Endothelial cell of umbilical vein (primary cell): Measurements from ENCODE around the gene PCID2. TPM values are rescaled to one million over a fixed set of nuclear protein-coding genes. Genes with fewer than 3 reads are reported as not detected.

ENCODE experiments used
- BruUV-seq: library from RNA; stranded (reverse); fragments of 400-500 nt; replicated peaks from 2 replicates; lab custom pipeline; 2021; lab: Mats Ljungman, UMichigan
- CTCF ChIA-PET: fragments of 300-600, 350-600 bp; sonication (Branson Sonifier 250); formaldehyde crosslinking; loops from one replicate; lab custom pipeline; 2021; ENCODE audit warnings: antibody characterized with exemption, inconsistent platforms; lab: Charles Lee
- POLR2A ChIA-PET: fragments of 300-600, 350-600 bp; sonication (Branson Sonifier 250); formaldehyde crosslinking; loops from one replicate; lab custom pipeline; 2021; ENCODE audit warnings: antibody characterized with exemption, inconsistent platforms; lab: Charles Lee
- DNase-seq: peaks from one replicate; pipeline ENCODE4 v3.0.0-alpha.2; 2011; ENCODE audit warnings: low read depth, low spot score
- FAIRE-seq: peaks from 2 replicates; lab custom pipeline; 2011; peaks lifted over from hg19 to GRCh38; lab: Jason Lieb, UNC
- H2AFZ ChIP-seq: 2 replicates; pipeline ENCODE4 v1.6.0; 2012; ENCODE audit warnings: low read depth, low read length, control low read depth, inconsistent platforms
- H3K27ac ChIP-seq: 2 replicates; pipeline ENCODE4 v1.5.1; 2011; ENCODE audit warnings: low read depth, mild to moderate bottlenecking, control low read depth, low read length, moderate library complexity; ENCODE audit not compliant: insufficient read depth
- H3K27me3 ChIP-seq, 2 experiments: 2 replicates each; pipeline versions ENCODE4 v1.6.0 to v1.6.1; 2011; ENCODE audit warnings: low read length in 2 of 2, mixed read lengths in 1 of 2; ENCODE audit not compliant: control insufficient read depth in 2 of 2, insufficient read depth in 2 of 2
- H3K36me3 ChIP-seq, 2 experiments: 2 replicates in 1 of 2; 3 replicates in 1 of 2; pipeline ENCODE4 v1.5.1; 2011; ENCODE audit warnings: low read length in 2 of 2, mild to moderate bottlenecking in 1 of 2, moderate library complexity in 1 of 2; ENCODE audit not compliant: control insufficient read depth in 2 of 2, insufficient read depth in 2 of 2; ENCODE audit errors: extremely low read depth in 1 of 2
- H3K4me1 ChIP-seq: 3 replicates; pipeline ENCODE4 v1.5.1; 2011; ENCODE audit warnings: mild to moderate bottlenecking, low read length; ENCODE audit not compliant: control insufficient read depth, insufficient read depth; ENCODE audit errors: extremely low read depth
- H3K4me2 ChIP-seq: 2 replicates; pipeline ENCODE4 v1.6.1; 2011; ENCODE audit warnings: low read length, control low read depth, mixed read lengths; ENCODE audit not compliant: insufficient read depth
- H3K4me3 ChIP-seq, 3 experiments: fragments of 200-600 bp in 1 of 3; sonication (generic), shearing (Covaris generic) in 1 of 3; replicated peaks in 1 of 3; 2 replicates each; pipeline ENCODE4 v1.5.1; 2011 to 2016; ENCODE audit warnings: control low read depth in 3 of 3, low read length in 3 of 3, mild to moderate bottlenecking in 2 of 3, inconsistent platforms in 1 of 3, low read depth in 1 of 3, moderate library complexity in 1 of 3; ENCODE audit not compliant: insufficient read depth in 1 of 3
- H3K79me2 ChIP-seq: 2 replicates; pipeline ENCODE4 v1.6.0; 2012; ENCODE audit warnings: low read length, inconsistent platforms; ENCODE audit not compliant: control insufficient read depth, insufficient read depth
- H3K9ac ChIP-seq: replicated peaks from 2 replicates; pipeline ENCODE3; 2011; ENCODE audit warnings: low read length, control low read depth; ENCODE audit not compliant: insufficient read depth; ENCODE audit errors: extremely low read depth
- H3K9me1 ChIP-seq: replicated peaks from 3 replicates; pipeline ENCODE4 v1.6.0; 2011; ENCODE audit warnings: mild to moderate bottlenecking, low read length; ENCODE audit not compliant: control insufficient read depth, insufficient read depth; ENCODE audit errors: extremely low read depth
- H3K9me3 ChIP-seq: replicated peaks from 2 replicates; pipeline ENCODE4 v1.5.1; 2012; ENCODE audit warnings: low read length, inconsistent platforms; ENCODE audit not compliant: control insufficient read depth, insufficient read depth
- H4K20me1 ChIP-seq: replicated peaks from 2 replicates; pipeline ENCODE3; 2011; ENCODE audit warnings: mild to moderate bottlenecking, low read length; ENCODE audit not compliant: control insufficient read depth, insufficient read depth; ENCODE audit errors: extremely low read depth
- EZH2 ChIP-seq: IDR thresholded peaks from 2 replicates; pipeline ENCODE4 v1.6.1; 2012; ENCODE audit warnings: borderline replicate concordance, low read depth, mild to moderate bottlenecking, moderate library complexity, low read length, inconsistent platforms; ENCODE audit not compliant: severe bottlenecking
- FOS ChIP-seq: IDR thresholded peaks from 2 replicates; pipeline ENCODE4 v1.6.1; 2011; ENCODE audit warnings: mild to moderate bottlenecking, low read length, moderate library complexity, borderline replicate concordance; ENCODE audit not compliant: insufficient read depth
- GATA2 ChIP-seq: IDR thresholded peaks from 2 replicates; pipeline ENCODE4 v1.7.0; 2011; ENCODE audit warnings: low read depth, mild to moderate bottlenecking, moderate library complexity, mixed read lengths, low read length; ENCODE audit not compliant: insufficient read length, insufficient read depth
- JUN ChIP-seq: IDR thresholded peaks from 2 replicates; pipeline ENCODE4 v1.6.1; 2011; ENCODE audit warnings: borderline replicate concordance, low read depth; ENCODE audit not compliant: insufficient read length, insufficient read depth
- MYC ChIP-seq: IDR thresholded peaks from one replicate; pipeline ENCODE4 v1.6.1; 2011; ENCODE audit warnings: mild to moderate bottlenecking, low read depth, low read length
- POLR2A ChIP-seq: IDR thresholded peaks from 2 replicates; pipeline ENCODE4 v1.6.1; 2012; ENCODE audit warnings: low read depth, mild to moderate bottlenecking, control low read depth, low read length
- POLR2AphosphoS5 ChIP-seq: IDR thresholded peaks from 2 replicates; pipeline ENCODE4 v1.6.1; 2012; ENCODE audit warnings: low read depth, mild to moderate bottlenecking, control low read depth, low read length, moderate library complexity; ENCODE audit not compliant: insufficient read depth
- dilution Hi-C: fragments of 300-500 bp; cut with MboI; formaldehyde crosslinking; loops from one replicate; pipeline ENCODE4 v1.15.0; 2019; ENCODE audit warnings: low sequenced_read_pairs; ENCODE audit not compliant: extremely low pct_ligation_motif_present
- intact Hi-C: fragments of 100-400 bp; cut with micrococcal nuclease; formaldehyde crosslinking; loops from one replicate; pipeline ENCODE4 v1.10.0; 2022
- polyA plus RNA-seq, 4 experiments: library from polyadenylated mRNA; depleted of rRNA in 3 of 4; stranded (reverse) in 3 of 4; unstranded in 1 of 4; fragments of >200 nt; gene quantifications; 2 replicates each; pipeline versions ENCODE4 v1.2.1 to v1.2.3, GENCODE V29; 2011 to 2012; ENCODE audit warnings: missing spikeins in 1 of 4
- total RNA-seq: library from RNA; stranded (reverse); gene quantifications from 2 replicates; pipeline ENCODE4 v1.2.3, GENCODE V29; 2021
- TF ChIP-seq, protein P1 (sequence below), 2 donors: IDR thresholded peaks; 1 replicate in 1 of 2; 2 replicates in 1 of 2; pipeline ENCODE4 v1.5.1; 2011; ENCODE audit warnings: low read length in 2 of 2, mild to moderate bottlenecking in 2 of 2, moderate library complexity in 2 of 2, control low read depth in 1 of 2, inconsistent platforms in 1 of 2, low read depth in 1 of 2; ENCODE audit not compliant: insufficient read depth in 1 of 2; ENCODE audit errors: extremely low read depth in 1 of 2
- TF ChIP-seq, protein P2 (sequence below): IDR thresholded peaks from 2 replicates; pipeline ENCODE4 v1.6.1; 2011; ENCODE audit not compliant: insufficient read depth, insufficient read length

Gene PCID2
- total and polyA plus RNA-seq, 2 donors (not counting 3 experiments of a cell fraction or from before 2014, with no cell fraction given): 52.1 to 55.6 TPM

DNA sequence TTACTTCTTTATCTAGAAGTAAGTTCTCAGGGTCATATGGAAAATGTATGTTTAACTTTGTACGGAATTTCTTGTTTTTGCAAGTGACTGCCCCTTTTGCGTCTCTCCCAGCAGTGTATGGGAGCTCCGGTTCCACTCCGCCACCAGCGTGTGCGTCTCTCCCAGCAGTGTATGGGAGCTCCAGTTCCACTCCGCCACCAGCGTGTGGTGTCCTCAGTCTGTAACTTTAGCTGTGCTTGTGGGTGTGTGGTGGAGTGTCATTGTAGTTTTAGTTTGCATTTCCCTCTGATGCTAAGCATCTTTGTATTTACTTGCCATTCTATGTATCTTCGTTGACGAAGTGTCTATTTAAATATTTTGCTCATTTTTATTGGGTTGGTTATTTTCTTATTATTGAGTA is 3.3 kb upstream of the PCID2 start:
- TF ChIP-seq POLR2AphosphoS5 (no peak), EZH2 (no peak), GATA2 (no peak), POLR2A (no peak), FOS (no peak), JUN (no peak), MYC (no peak)
- TF ChIP-seq, protein P1, sequence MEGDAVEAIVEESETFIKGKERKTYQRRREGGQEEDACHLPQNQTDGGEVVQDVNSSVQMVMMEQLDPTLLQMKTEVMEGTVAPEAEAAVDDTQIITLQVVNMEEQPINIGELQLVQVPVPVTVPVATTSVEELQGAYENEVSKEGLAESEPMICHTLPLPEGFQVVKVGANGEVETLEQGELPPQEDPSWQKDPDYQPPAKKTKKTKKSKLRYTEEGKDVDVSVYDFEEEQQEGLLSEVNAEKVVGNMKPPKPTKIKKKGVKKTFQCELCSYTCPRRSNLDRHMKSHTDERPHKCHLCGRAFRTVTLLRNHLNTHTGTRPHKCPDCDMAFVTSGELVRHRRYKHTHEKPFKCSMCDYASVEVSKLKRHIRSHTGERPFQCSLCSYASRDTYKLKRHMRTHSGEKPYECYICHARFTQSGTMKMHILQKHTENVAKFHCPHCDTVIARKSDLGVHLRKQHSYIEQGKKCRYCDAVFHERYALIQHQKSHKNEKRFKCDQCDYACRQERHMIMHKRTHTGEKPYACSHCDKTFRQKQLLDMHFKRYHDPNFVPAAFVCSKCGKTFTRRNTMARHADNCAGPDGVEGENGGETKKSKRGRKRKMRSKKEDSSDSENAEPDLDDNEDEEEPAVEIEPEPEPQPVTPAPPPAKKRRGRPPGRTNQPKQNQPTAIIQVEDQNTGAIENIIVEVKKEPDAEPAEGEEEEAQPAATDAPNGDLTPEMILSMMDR (IDR thresholded peaks at IDR 0.05; ENCODE audit: extremely low read depth in 1 of 2, insufficient read depth in 1 of 2, low read depth in 1 of 2, low read length in 2 of 2): no peak
- TF ChIP-seq, protein P2, sequence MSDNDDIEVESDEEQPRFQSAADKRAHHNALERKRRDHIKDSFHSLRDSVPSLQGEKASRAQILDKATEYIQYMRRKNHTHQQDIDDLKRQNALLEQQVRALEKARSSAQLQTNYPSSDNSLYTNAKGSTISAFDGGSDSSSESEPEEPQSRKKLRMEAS: no peak
- dilution Hi-C loops (no loop called here), intact Hi-C loops (no loop called here)
- peaks cover 2% of the 10 kb centered on the region for H4K20me1 ChIP-seq
- no peak overlapping the region for H3K9ac ChIP-seq
- BruUV-seq: no TSS peak
- H3K4me2 ChIP-seq: no peak overlapping the region
- DNase-seq (no peak), FAIRE-seq (no peak)
- ChIA-PET CTCF (no interaction called here), POLR2A (no interaction called here)
- no peaks in the 10 kb centered on the region for H3K27me3 ChIP-seq
- peaks cover 20% of the 10 kb centered on the region for H3K4me1 ChIP-seq
- peaks cover 87% of the 10 kb centered on the region for H3K79me2 ChIP-seq
- no peak overlapping the region for H3K4me3 ChIP-seq
- H3K9me1 ChIP-seq: no peaks in the 10 kb centered on the region
- H3K9me3 ChIP-seq: no peaks in the 10 kb centered on the region
- no peak overlapping the region for H3K27ac ChIP-seq
- no peak overlapping the region for H2AFZ ChIP-seq
- H3K36me3 ChIP-seq: peaks cover 0 to 2% of the 10 kb centered on the region in 2 experiments
